ENCODE results near the gene KIF3B. TPM values are rescaled to one million over a fixed set of nuclear protein-coding genes. Genes with fewer than 3 reads are reported as not detected.
"Not testable (repeated sequence)": the region's sequence is repeated elsewhere in the genome, so short reads cannot be mapped to it uniquely, and the experiment has no call there.

Gene KIF3B
- total RNA-seq, 4 donors from 2014 or later = 8.5 to 14.1 (median 11.4) TPM

DNA sequence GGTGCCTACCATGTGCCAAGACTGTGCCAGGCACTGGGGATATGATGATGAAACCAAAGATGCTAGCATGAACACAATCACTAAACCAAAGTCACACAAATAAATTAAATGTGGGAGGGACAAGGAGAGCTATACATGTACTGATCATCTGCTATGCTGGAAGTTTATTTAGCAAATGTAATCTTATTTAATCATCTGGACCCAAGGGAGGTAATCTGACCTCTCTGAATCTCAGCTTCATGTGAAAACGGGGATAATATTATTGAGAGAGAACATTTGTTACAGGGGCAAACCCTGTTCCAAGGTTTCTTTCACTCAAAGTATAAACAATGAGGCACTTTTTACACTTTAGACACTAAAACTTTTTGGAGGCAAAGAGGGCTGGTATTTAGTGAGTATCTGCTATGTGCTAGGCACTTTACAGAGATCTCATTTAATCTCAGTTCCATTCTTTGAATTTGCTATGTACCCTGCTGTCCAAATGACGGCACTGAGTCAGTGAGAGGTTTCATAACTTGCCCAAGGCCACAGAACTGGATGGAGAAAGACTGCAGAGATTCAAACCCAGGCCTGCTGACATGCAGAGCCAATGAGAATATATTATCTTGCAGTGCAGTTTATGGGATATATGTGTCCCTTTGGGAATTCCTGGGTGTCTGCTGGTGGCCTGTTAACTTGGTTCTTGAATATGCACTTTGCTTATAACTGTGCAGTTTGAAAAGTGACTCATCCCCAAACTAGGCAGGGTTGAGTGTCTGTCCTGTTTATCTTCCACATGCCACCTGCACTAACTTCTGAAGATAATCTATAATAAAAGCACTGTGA is 77.4 kb downstream of the KIF3B start:
- intact Hi-C loops (cut with DNase I) = loop anchor here (10.0 kb wide), 1 partner anchor 130 kb away; no protein-coding TSS in a partner anchor
- no peaks in the 10 kb centered on the region for H3K9me3 ChIP-seq
- H3K27ac ChIP-seq = peak overlapping the region in 1 of 4 donors; percentile 39

DNA sequence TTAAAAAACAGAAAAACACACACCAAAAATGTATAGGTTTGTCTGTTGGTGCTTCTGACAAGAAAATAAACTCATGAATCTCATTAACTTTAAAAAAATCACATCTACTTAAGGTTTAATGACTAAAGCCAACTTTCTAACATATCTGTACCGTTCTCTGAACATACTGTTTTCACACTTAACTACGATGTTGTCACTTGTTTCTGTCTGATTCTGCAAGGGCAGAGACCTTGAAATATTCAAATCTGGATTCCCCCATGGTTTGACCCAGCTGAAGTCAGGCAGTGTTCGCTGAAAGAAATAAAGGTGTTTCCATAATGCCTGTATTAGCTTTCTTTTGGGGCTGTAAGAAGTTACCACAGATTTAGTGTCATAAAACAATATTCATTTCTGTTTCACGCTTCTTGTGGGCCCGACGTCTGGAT is 78.0 kb downstream of the KIF3B start:
- Histone ChIP-seq H3K9me3 (no peaks in the 10 kb centered on the region), H3K27me3 (no peaks in the 10 kb centered on the region), H3K4me3 (no peak overlapping the region), H3K4me1 (peaks cover 7 to 33% (median 16%) of the 10 kb centered on the region in 3 donors), H3K36me3 (no peaks in the 10 kb centered on the region), H3K27ac (no peak overlapping the region)
- no peak for DNase-seq
- intact Hi-C loops (cut with DNase I) = loop anchor here (10.0 kb wide), 1 partner anchor 129 kb away; no protein-coding TSS in a partner anchor
- TF ChIP-seq, protein P1, sequence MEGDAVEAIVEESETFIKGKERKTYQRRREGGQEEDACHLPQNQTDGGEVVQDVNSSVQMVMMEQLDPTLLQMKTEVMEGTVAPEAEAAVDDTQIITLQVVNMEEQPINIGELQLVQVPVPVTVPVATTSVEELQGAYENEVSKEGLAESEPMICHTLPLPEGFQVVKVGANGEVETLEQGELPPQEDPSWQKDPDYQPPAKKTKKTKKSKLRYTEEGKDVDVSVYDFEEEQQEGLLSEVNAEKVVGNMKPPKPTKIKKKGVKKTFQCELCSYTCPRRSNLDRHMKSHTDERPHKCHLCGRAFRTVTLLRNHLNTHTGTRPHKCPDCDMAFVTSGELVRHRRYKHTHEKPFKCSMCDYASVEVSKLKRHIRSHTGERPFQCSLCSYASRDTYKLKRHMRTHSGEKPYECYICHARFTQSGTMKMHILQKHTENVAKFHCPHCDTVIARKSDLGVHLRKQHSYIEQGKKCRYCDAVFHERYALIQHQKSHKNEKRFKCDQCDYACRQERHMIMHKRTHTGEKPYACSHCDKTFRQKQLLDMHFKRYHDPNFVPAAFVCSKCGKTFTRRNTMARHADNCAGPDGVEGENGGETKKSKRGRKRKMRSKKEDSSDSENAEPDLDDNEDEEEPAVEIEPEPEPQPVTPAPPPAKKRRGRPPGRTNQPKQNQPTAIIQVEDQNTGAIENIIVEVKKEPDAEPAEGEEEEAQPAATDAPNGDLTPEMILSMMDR (IDR thresholded peaks at IDR 0.05) = no peak
- TF ChIP-seq POLR2A (IDR thresholded peaks at IDR 0.05) = no peak
- WGBS, 2 donors = 65 to 72% methylated on average over 6 of the region's 6 CpGs

More for the DNA sequence above, 77.4 kb downstream of the KIF3B start:
- Histone ChIP-seq H3K4me1 (peaks cover 7 to 27% (median 10%) of the 10 kb centered on the region in 3 donors), H3K4me3 (no peak overlapping the region), H3K27me3 (no peaks in the 10 kb centered on the region), H3K36me3 (no peaks in the 10 kb centered on the region)
- TF ChIP-seq, protein P1 (IDR thresholded peaks at IDR 0.05) = no peak
- TF ChIP-seq POLR2A (IDR thresholded peaks at IDR 0.05) = no peak
- DNase-seq = no peak
- WGBS, 2 donors = 26 to 43% methylated on average over 2 of the region's 2 CpGs

DNA sequence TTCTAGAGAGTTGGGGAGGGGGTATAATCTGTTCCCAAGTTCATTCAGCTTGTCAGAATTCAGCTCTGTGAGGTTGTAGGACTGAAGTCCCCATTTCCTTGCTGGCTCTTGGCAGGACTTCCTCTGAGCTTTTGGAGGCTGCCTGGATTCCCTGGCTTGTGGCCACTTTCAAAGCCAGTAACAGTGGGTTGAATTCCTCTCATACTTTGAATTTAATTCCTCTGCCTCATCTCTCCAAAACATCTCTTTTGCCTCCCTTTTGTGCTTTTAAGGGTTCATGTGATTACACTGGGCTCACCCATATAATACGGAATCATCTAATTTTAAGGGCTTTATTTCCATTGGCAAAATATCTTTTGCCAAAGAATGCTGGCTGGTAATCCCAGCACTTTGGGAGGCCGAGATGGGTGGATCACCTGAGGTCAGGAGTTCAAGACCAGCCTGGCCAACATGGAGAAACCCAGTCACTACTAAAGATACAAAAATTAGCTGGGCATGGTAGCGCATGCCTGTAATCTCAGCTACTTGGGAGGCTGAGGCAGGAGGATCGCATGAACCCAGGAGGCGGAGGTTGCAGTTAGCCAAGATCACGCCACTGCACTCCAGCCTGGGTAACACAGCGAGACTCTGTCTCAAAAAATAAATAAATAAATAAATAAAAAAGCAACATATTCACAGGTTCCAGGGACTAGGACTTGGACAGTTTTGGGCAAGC is 78.6 kb downstream of the KIF3B start:
- not testable (repeated sequence) for H3K4me3 ChIP-seq, H3K9me3 ChIP-seq, DNase-seq, H3K27ac ChIP-seq, H3K36me3 ChIP-seq, H3K27me3 ChIP-seq
- intact Hi-C loops (cut with DNase I) = loop anchor here (10.0 kb wide), 1 partner anchor 129 kb away; no protein-coding TSS in a partner anchor
- peaks cover 7 to 39% (median 23%) of the 10 kb centered on the region in 3 donors for H3K4me1 ChIP-seq
- WGBS, 2 donors = 68 to 91% methylated on average over 5 to 7 of the region's 7 CpGs

DNA sequence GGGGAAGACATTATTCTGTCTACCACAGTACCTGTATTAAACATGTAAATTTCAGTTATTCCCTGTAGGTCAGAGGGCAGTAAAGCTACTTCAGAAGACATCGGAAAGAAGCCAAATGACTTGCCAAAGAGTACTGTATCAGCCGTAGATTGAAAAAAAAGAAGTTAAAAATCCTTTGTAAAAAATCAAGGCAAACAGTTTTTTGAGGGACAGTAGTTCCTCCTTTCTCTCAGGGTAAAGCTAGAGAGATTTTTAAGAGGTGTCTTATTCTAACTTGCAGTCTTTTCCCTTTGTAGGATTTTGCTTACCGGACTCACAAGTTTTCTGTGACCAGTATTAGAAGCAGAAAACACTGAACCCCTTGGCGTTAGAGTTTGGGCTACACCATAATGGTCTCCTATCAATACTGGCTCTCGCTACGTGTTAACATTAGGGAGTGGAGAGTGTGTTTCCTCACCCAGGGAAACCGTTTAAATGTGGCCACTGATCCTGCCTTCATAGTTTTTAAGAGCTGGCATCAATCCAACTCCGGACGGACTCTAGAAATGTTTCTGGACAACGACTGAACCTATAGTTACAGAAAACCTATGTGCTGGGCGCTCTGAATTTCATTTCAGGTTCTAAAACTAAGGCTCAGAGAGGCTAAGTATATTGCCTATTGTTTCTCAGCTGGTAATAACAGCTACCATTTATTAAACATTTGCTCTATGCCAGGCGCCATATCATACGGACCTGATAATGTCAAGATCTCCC is 79.3 kb downstream of the KIF3B start:
- no peak for DNase-seq
- Histone ChIP-seq H3K36me3 (no peaks in the 10 kb centered on the region), H3K4me3 (peak overlapping the region in 3 of 4 donors; percentile 82 to 91 (median 87)), H3K27me3 (no peaks in the 10 kb centered on the region), H3K4me1 (peaks cover 7 to 46% (median 24%) of the 10 kb centered on the region in 3 donors), H3K9me3 (no peaks in the 10 kb centered on the region), H3K27ac (peak overlapping the region; percentile 95 to 99 (median 98))
- intact Hi-C loops (cut with DNase I) = loop anchor here (10.0 kb wide), 1 partner anchor 128 kb away; no protein-coding TSS in a partner anchor
- WGBS, 2 donors = 34 to 50% methylated on average over 13 of the region's 13 CpGs
- no peak for TF ChIP-seq POLR2A (IDR thresholded peaks at IDR 0.05)
- TF ChIP-seq, protein P1 (IDR thresholded peaks at IDR 0.05) = no peak

DNA sequence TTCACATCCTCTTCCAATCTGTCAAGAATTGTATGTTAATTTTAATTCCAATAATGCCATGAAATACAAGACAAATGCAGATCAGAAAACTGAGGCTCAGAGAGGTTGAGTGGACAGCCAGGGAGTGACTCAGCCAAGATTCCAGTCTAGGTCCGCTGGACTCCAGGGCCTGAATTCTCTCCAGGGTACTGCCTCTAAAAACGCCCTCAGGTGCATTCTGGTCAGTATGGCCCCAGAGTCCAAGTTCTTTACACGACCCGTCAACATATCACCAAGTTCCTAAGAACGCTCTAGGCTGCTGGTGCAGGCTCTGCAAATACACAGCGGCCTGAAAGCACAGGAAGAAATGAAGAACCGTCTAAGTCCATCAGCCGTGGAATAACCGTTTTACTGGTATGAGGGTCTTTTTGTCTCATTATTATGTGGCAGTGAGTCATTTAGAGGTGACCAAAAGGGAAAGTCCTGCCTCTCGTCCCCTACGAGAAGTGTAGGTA is 80.0 kb downstream of the KIF3B start:
- H3K4me3 ChIP-seq = peak overlapping the region; percentile 82 to 92 (median 89)
- no peaks in the 10 kb centered on the region for H3K27me3 ChIP-seq
- WGBS, 2 donors = 0 to 1% methylated on average over 11 of the region's 11 CpGs
- DNase-seq = no peak
- no peaks in the 10 kb centered on the region for H3K9me3 ChIP-seq
- TF ChIP-seq, protein P1 (IDR thresholded peaks at IDR 0.05) = no peak
- TF ChIP-seq POLR2A (IDR thresholded peaks at IDR 0.05) = no peak
- intact Hi-C loops (cut with DNase I) = loop anchor here (10.0 kb wide), 1 partner anchor 127 kb away; no protein-coding TSS in a partner anchor
- no peaks in the 10 kb centered on the region for H3K36me3 ChIP-seq
- peaks cover 7 to 53% (median 30%) of the 10 kb centered on the region in 3 donors for H3K4me1 ChIP-seq
- peak overlapping the region; percentile 95 to 99 (median 98) for H3K27ac ChIP-seq
